Measurements from ENCODE around the gene RPL7L1. TPM values are rescaled to one million over a fixed set of nuclear protein-coding genes. Genes with fewer than 3 reads are reported as not detected.

Gene RPL7L1
- total and polyA plus RNA-seq, 2 of the 4 experiments (the other 2 are of a cell fraction) = 43.0 to 112 TPM

DNA sequence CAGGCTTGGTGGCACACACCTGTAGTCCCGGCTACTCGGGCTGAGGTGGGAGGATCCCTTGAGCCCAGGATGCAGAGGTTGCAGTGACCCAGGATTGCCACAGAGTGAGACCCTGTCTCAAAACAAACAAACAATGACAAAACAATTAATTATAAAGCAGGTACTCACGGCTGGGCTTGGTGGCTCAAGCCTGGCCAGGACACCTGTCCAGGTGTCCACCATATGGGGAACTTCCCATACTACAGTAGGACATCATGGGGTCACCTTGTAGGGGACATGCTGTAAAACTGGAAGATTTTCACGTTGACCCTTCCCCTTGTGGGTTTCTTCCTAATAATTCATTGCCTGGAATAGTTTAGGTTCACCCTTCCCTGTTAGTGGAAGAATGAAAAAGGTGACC lies 30.7 kb upstream of the RPL7L1 start:
- Histone ChIP-seq H3K18ac (ENCODE audit: low read depth, low read length) (no peak overlapping the region), H4K20me1 (ENCODE audit: insufficient read depth, low read length) (no peaks in the 10 kb centered on the region), H3K4ac (ENCODE audit: low read depth, low read length) (no peak overlapping the region), H3K4me2 (ENCODE audit: low read depth, low read length) (no peak overlapping the region), H3K36me3 (ENCODE audit: control insufficient read depth, insufficient read depth, low read length) (peaks cover 7% of the 10 kb centered on the region), H4K5ac (ENCODE audit: low read depth, low read length) (no peak overlapping the region), H3K79me1 (ENCODE audit: low read depth in 1 of 2, low read length in 2 of 2) (peaks cover 0 to 8% of the 10 kb centered on the region in 2 experiments; a peak in 2 of 4 replicates), H2BK15ac (ENCODE audit: low read depth, low read length) (no peak overlapping the region), H3K4me3 (ENCODE audit: insufficient read depth, low read depth, low read length) (no peak overlapping the region), H3K23ac (ENCODE audit: low read depth, low read length) (no peak overlapping the region), H2BK5ac (ENCODE audit: low read depth, low read length, poor library complexity, severe bottlenecking) (no peak overlapping the region), H3K14ac (replicated peaks; ENCODE audit: low read depth, low read length) (no peak overlapping the region), H3K4me1 (ENCODE audit: control insufficient read depth, insufficient read depth, low read length) (no peaks in the 10 kb centered on the region), H2AFZ (replicated peaks; ENCODE audit: low read length, poor library complexity) (no peak overlapping the region), H3K9ac (ENCODE audit: low read depth, low read length) (no peak overlapping the region), H4K8ac (ENCODE audit: low read depth in 2 of 2, low read length in 2 of 2) (no peak overlapping the region), H3K27me3 (ENCODE audit: control insufficient read depth, insufficient read depth, low read length) (no peaks in the 10 kb centered on the region), H2AK9ac (replicated peaks; ENCODE audit: low read depth, low read length, poor library complexity) (no peak overlapping the region), H3K9me1 (ENCODE audit: insufficient read depth, low read length) (peaks cover 7% of the 10 kb centered on the region; the same call in 1 of the 2 replicates), H3K9me3 (ENCODE audit: control insufficient read depth, insufficient read depth, low read length) (no peaks in the 10 kb centered on the region), H2AK5ac (ENCODE audit: low read depth, low read length) (no peak overlapping the region), H3K27ac (ENCODE audit: insufficient read depth, low read length) (no peak overlapping the region), H2BK120ac (ENCODE audit: low read depth, low read length) (no peak overlapping the region), H4K91ac (ENCODE audit: insufficient read depth, low read depth, low read length) (no peak overlapping the region), H2BK20ac (ENCODE audit: low read depth, low read length) (no peak overlapping the region), H3K56ac (ENCODE audit: extremely low read depth, insufficient read depth, low read length) (no peak overlapping the region)
- no CpG with 5 or more reads among the region's 4 CpGs for WGBS, 2 experiments (ENCODE audit: extremely low coverage in 2 of 2, insufficient read length in 1 of 2)
- CTCF ChIA-PET = no interaction called here
- ATAC-seq (ENCODE audit: low read depth) = no peak
- intact Hi-C loops (cut with micrococcal nuclease) (no loop called here), dilution Hi-C loops (cut with HindIII; ENCODE audit: low sequenced_read_pairs, unreplicated experiment) (no loop called here), in situ Hi-C loops (cut with MboI; ENCODE audit: low sequenced_read_pairs) (no loop called here)
- TF ChIP-seq SMC3 (IDR thresholded peaks at IDR 0.05; ENCODE audit: low read depth, low read length) (no peak), NFE2L2 (IDR thresholded peaks at IDR 0.05; ENCODE audit: low read depth, low read length) (no peak), CEBPB (IDR thresholded peaks at IDR 0.05; ENCODE audit: low read depth, low read length) (no peak)
- TF ChIP-seq, protein P1, sequence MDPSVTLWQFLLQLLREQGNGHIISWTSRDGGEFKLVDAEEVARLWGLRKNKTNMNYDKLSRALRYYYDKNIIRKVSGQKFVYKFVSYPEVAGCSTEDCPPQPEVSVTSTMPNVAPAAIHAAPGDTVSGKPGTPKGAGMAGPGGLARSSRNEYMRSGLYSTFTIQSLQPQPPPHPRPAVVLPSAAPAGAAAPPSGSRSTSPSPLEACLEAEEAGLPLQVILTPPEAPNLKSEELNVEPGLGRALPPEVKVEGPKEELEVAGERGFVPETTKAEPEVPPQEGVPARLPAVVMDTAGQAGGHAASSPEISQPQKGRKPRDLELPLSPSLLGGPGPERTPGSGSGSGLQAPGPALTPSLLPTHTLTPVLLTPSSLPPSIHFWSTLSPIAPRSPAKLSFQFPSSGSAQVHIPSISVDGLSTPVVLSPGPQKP (IDR thresholded peaks at IDR 0.05; ENCODE audit: borderline replicate concordance, low read depth, low read length) = no peak
- POLR2A ChIA-PET (ENCODE audit: unreplicated experiment) = no interaction called here
- DNase-seq = no peak
- BruUV-seq (replicated peaks) = no TSS peak
